Measurements from ENCODE around the gene CROCC2. TPM values are rescaled to one million over a fixed set of nuclear protein-coding genes. Genes with fewer than 3 reads are reported as not detected.

CROCC2 gene
- total RNA-seq, 1 donor from 2014 or later: not detected

DNA sequence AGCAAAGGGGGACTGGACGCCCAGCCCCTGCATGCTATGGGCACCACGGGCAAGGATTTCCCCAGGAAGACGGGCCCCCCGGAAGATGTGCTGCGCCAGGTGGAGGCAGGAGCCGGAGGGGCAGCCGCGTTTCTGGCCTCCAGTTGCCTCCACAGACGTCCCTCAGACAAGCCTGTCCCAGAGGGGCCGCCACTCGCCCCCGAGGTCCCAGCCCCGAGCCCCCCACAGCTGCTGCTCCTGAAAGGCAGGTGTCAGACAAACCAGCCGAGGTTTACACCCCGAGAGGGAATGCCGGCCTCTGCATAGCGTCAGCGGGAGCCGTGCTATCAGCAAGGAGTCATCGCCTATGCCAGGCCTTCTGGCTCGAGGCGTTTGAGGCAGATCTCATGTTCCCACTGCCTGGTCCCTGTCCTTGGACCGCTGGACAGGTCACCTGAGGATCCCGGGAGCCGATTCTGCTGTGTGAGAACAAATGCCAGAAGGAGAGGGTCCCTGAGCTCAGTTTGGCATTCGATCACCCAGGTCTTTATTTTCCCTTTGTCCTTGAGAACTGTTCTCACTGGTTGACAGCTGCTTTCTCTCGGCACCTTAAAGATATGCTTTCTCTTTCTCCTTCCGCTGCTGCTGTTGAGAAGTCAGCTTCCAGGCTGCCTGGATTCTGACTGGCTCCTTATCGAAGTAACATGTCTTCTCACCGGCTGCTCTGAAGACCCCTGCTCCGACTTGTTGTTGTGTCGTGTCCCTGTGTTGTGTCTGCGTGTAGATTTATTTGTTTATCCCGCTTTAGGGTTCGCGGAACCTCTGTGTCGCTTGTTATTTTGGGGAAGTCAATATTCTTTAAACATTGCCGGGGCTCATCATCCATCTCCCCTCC is 20.6 kb downstream of the CROCC2 start:
- no peaks in the 10 kb centered on the region for H3K36me3 ChIP-seq (ENCODE audit: control insufficient read depth, insufficient read depth, low read length)
- no peak for DNase-seq (ENCODE audit: low read depth)
- TF ChIP-seq, protein P1, sequence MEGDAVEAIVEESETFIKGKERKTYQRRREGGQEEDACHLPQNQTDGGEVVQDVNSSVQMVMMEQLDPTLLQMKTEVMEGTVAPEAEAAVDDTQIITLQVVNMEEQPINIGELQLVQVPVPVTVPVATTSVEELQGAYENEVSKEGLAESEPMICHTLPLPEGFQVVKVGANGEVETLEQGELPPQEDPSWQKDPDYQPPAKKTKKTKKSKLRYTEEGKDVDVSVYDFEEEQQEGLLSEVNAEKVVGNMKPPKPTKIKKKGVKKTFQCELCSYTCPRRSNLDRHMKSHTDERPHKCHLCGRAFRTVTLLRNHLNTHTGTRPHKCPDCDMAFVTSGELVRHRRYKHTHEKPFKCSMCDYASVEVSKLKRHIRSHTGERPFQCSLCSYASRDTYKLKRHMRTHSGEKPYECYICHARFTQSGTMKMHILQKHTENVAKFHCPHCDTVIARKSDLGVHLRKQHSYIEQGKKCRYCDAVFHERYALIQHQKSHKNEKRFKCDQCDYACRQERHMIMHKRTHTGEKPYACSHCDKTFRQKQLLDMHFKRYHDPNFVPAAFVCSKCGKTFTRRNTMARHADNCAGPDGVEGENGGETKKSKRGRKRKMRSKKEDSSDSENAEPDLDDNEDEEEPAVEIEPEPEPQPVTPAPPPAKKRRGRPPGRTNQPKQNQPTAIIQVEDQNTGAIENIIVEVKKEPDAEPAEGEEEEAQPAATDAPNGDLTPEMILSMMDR (IDR thresholded peaks at IDR 0.05; ENCODE audit: insufficient read depth, low read length, poor library complexity, severe bottlenecking): no peak
- H3K4me3 ChIP-seq (ENCODE audit: low read depth, low read length): no peak overlapping the region
- H3K27me3 ChIP-seq (ENCODE audit: control insufficient read depth, insufficient read depth, low read length): peaks cover 15% of the 10 kb centered on the region

GRCh38 chr2:240927390-240927781 is 21.2 kb downstream of the CROCC2 start:
- Histone ChIP-seq H3K27me3 (ENCODE audit: control insufficient read depth, insufficient read depth, low read length) (peaks cover 20% of the 10 kb centered on the region), H3K4me3 (ENCODE audit: low read depth, low read length) (no peak overlapping the region), H3K36me3 (ENCODE audit: control insufficient read depth, insufficient read depth, low read length) (no peaks in the 10 kb centered on the region)
- no peak for DNase-seq (ENCODE audit: low read depth)
- TF ChIP-seq, protein P1 (IDR thresholded peaks at IDR 0.05; ENCODE audit: insufficient read depth, low read length, poor library complexity, severe bottlenecking): no peak

DNA sequence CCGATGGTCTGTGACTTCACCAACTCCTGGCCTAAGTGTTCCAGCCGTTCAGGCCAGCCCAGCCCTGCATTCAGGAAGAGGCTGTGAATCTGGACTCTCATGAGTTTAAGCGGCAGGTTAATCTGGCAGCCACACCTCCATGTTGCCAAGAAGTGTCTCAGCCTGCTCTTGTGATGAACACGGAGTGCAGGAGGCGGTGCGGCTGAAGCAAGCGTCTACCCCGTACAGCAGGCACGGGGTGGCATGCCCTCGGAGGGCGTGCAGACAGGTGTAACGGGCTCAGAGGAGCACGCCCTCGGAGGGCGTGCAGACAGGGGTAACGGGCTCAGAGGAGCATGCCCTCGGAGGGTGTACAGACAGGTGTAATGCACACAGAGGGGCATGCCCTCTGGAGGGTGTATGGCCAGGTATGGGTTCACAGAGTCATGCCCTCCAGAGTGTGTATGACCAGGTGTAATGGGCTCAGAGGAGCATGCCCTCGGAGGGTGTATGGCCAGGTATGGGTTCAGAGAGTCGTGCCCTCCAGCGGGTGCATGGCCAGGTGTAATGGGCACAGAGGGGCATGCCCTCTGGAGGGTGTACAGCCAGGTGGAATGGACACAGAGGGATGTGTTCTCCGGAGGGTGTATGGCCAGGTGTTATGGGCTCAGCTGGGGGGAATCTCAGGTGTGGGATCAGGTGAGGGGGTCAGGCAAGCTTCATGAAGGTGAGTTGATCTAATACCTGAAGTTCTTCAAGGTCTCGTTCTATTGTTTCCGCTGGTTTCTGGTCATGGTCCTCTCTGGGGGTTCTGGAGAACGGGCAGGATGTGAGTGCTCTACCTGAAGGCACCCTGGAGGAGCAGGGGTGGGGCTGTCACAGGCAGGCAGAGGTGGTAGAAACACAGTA is 22.6 kb downstream of the CROCC2 start:
- no peaks in the 10 kb centered on the region for H3K36me3 ChIP-seq (ENCODE audit: control insufficient read depth, insufficient read depth, low read length)
- H3K27me3 ChIP-seq (ENCODE audit: control insufficient read depth, insufficient read depth, low read length): peaks cover 24% of the 10 kb centered on the region
- TF ChIP-seq, protein P1 (IDR thresholded peaks at IDR 0.05; ENCODE audit: insufficient read depth, low read length, poor library complexity, severe bottlenecking): no peak
- no peak for DNase-seq (ENCODE audit: low read depth)
- no peak overlapping the region for H3K4me3 ChIP-seq (ENCODE audit: low read depth, low read length)

DNA sequence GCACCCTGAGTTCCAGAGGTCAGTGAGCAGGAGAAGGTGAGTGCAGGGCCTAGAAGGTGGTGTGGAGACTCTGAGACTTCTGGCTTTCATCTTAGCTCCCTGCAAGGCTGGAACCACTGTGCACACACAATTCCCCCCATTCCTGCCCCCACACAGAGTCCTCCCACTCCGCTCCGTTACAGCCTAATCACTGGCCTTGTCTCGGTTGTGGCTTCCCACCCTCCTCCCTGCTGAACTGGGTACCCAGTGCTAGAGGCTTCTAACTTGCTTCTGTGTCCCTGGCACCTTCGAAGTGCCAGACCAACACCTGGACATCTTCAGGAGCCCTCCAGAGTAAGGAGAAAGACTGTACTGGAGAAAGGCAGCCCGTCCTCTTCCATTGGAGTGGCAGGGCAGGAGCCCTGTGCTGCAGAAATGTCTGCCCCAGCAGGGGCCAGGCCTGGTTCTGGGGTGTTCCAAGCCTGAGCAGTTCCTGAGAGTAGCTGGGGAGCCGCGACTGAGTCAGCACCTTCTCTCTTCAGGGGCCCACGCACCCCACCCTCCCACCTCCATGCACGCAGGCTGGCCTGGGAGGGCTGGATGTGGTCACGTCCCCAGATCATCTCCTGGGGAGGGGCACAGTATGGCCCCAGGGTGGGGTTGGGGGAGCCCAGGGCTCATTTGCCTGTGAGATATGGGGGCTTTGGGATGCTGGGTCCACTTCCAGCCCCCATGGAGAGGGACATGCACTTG is 23.4 kb downstream of the CROCC2 start:
- peaks cover 24% of the 10 kb centered on the region for H3K27me3 ChIP-seq (ENCODE audit: control insufficient read depth, insufficient read depth, low read length)
- no peak overlapping the region for H3K4me3 ChIP-seq (ENCODE audit: low read depth, low read length)
- TF ChIP-seq, protein P1 (IDR thresholded peaks at IDR 0.05; ENCODE audit: insufficient read depth, low read length, poor library complexity, severe bottlenecking): no peak
- no peak for DNase-seq (ENCODE audit: low read depth)
- no peaks in the 10 kb centered on the region for H3K36me3 ChIP-seq (ENCODE audit: control insufficient read depth, insufficient read depth, low read length)

GRCh38 chr2:240930096-240930630 is 24.0 kb downstream of the CROCC2 start:
- TF ChIP-seq, protein P1 (IDR thresholded peaks at IDR 0.05; ENCODE audit: insufficient read depth, low read length, poor library complexity, severe bottlenecking): no peak
- no peaks in the 10 kb centered on the region for H3K36me3 ChIP-seq (ENCODE audit: control insufficient read depth, insufficient read depth, low read length)
- no peak overlapping the region for H3K4me3 ChIP-seq (ENCODE audit: low read depth, low read length)
- H3K27me3 ChIP-seq (ENCODE audit: control insufficient read depth, insufficient read depth, low read length): peaks cover 24% of the 10 kb centered on the region
- no peak for DNase-seq (ENCODE audit: low read depth)
